HL-60/S4 treated with phorbol 12-myristate 13-acetate at 8.2 ng/mL for 4 days and 3 days (cell line): ENCODE results near the gene SMARCAL1.
"Not testable (repeated sequence)": the region's sequence is repeated elsewhere in the genome, so short reads cannot be mapped to it uniquely, and the experiment has no call there.

Experiments used
- in situ Hi-C: fragments of 300-500 bp; cut with MboI; formaldehyde crosslinking; loops from 2 replicates; pipeline ENCODE4 v1.15.0; 2022; ENCODE audit warnings: low sequenced_read_pairs

SMARCAL1 gene

DNA sequence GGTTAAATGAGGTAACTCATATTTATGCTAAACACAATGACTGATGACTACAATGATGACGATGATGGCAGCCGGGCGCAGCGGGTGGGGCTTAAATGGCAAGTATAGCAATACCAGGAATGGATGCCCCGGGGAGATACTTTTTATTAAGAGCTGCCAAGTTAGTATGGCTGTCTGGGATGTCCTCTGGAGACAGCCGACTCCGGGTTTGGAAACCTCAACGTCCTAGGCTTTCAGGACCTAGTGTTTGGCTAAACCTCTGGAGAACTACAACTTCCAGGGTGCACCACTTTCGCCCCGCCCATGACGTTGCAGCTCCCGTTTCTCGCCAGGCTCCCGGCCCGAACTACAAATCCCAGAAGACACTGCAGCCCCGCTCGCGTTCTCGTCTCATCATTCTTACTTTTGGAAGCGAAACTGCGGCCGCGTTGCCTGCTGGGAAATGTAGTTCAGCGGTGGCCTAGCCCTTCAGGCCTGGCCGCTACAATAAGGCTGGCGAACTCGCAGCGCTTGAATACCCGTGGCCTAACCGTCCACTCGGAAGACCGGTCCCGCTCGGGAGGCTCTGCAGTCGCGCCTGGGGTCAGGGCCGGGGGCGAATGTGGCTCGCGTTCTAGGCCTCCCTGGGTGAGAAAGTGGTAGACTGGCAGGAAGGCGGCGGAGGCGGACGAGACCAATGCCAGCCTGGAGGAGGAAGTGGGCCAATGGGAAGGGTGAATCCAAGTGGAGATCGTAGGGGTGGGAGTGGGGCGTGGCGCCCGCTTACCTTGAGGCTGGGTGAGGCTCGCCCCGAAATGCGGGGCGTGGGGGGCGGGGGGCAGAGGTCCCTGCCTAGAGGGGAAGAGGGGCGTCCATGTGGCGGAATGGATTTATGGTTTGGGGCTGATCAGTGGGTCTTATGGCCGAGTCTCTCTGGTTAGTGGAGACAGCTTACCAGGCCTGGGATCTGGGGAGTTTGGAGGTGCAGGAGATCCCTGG is at the start of gene SMARCAL1:
TSS of gene SMARCAL1 (plus strand) at position 463 of the 978 bp plus-strand sequence. CDS start 2,221 bp downstream, outside the sequence.
- in situ Hi-C loops = loop anchor here (25.0 kb wide), 1 partner anchor 300 kb away; the partner anchor contains the start of gene XRCC5

DNA sequence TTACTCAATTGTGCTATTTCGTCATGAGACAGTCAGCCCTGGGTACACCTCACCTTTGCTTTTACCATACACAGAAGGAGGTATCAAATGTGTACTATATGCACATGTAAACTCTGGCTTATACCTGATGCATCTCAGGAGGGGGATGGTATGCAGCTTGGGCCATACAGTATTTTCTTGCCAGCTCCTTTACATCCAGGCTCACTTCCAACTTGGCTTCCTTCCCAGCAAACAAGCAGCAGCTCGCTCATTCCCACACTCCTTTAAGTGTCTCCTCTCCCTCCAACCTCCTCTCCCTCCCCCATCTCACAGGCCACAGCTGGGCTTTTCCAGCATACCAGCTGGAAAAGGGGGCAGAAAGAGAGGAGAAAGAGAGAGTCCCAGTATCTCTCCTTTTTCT is 49.6 kb upstream of the SMARCAL1 start:
- in situ Hi-C loops = no loop called here

DNA sequence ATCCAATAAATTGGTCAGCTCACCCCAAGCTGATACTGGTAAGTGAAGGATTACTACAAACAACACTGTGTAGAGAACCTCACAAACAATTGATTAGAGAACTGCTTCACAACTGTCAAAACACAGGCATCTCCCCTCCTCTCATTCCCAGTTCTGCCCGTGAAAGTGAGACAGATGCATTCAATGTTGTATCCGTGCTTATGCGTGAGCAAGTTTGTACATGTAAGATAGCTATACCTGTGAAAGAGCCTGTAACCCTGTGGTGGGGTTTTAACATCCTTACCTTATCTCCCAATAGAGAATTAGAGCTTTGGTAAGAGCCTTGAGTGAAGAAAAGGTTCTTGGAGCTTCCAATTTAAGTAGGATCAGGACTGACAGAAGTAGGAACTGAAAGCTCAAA is 49.1 kb upstream of the SMARCAL1 start:
- in situ Hi-C loops = no loop called here

DNA sequence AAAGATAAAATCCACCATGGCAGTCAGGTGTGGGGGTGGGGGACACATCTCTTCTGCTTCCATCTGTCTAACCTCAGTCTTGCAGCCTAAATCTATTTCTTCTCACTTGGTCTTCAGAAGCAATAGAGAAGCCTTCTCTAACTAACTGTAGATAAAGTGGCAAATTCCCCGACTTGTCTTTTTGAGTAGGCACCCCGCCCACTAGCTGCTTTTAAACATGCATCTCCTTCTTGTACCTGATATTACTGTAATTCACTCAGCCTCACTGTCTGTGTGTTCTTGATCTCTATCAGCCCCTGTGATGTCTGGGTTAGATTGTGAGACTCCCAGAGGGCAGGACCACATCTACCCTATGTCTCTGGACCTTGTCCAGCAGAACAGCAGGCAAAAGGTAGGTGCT is 46.8 kb upstream of the SMARCAL1 start:
- in situ Hi-C loops = no loop called here

DNA sequence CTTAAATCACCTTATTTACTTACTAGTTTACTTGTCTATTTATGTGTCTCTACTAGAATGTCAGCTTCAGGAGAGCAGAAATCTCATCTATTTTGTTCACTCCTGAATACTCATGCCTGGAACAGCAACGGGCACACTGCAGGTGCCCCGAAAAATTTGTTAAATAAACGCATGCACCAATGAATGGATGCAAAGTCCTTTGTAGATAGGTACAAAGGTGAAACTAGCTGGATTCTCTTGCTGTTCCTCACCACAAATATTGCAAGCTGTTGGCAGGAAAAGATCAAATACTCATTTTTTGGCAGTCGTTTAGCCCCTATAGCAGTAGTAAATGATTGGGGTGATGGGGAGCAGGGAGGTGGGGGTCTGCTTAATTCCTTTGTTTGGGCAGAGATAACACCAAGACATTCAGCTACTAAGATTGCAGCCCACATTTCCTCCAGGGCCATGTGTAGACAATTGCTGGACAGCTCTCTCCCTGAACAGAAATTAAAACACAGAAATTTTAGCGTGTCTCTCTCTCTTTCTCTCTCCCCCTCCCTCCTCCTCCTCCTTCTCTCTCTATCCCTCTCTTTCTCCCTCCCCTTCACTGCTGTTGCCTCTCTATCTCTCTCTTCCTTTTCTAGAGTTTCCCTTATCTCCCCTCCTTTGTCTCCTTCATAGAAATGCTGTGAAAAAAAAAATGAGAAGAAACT is 45.4 kb upstream of the SMARCAL1 start:
- in situ Hi-C loops = no loop called here

DNA sequence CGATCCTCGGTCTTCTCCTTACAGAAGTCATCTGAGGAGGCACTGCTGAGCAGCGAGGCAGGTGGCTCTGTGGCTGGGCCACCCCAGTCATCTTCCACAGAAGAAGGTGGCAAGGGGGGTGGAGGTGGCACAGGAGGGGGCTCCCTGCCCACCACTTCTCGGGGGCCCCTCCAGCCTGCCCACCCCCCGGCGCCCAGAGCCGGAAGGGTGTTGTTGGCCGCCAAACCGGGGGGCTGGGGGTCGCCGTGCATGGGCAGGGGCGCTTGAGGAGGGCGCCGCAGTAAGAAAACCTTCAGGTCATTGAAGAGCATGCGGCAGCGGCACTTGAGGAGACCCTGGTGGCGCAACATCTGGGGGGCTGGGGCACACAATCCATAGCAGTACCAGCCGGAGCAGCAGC is 42.5 kb upstream of the SMARCAL1 start:
- in situ Hi-C loops = no loop called here

DNA sequence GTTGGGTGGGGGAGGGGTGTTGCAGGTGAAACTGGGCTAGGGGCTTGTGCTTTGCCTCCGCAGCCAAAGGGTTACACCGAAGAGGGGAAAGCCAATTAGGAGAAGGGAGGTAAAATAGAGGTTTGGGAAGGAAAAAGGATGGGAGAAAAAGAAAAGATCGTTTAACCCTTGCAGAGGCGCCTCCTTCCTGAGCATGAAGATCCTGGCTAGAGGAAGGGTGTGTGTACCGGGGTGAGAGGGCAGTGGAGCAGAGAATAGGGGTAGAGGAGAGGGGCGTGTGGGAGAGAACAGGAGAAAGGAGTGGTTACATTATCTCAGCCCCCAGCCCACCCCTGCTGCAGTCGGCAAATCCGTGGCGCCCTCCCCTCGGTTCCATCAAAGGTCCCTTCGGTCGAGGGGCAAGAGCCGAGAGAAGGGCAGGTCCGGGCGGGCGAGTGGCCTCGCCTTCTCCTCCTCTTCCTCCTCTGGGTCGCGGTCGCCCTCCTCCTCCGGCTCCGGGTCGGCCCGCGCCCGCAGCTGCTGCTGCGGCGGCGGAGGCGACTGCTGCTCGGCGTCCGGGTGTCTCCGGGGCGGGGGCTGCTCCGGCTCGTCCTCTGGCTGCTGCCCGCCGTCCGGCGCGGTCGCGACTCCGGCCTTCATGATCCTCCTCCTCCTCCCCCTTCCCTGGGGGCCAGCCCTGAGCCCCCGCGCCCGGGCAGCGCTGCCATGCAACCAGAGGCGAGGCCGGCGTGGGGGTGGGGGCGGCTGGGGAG is 41.1 kb upstream of the SMARCAL1 start:
- in situ Hi-C loops = no loop called here

DNA sequence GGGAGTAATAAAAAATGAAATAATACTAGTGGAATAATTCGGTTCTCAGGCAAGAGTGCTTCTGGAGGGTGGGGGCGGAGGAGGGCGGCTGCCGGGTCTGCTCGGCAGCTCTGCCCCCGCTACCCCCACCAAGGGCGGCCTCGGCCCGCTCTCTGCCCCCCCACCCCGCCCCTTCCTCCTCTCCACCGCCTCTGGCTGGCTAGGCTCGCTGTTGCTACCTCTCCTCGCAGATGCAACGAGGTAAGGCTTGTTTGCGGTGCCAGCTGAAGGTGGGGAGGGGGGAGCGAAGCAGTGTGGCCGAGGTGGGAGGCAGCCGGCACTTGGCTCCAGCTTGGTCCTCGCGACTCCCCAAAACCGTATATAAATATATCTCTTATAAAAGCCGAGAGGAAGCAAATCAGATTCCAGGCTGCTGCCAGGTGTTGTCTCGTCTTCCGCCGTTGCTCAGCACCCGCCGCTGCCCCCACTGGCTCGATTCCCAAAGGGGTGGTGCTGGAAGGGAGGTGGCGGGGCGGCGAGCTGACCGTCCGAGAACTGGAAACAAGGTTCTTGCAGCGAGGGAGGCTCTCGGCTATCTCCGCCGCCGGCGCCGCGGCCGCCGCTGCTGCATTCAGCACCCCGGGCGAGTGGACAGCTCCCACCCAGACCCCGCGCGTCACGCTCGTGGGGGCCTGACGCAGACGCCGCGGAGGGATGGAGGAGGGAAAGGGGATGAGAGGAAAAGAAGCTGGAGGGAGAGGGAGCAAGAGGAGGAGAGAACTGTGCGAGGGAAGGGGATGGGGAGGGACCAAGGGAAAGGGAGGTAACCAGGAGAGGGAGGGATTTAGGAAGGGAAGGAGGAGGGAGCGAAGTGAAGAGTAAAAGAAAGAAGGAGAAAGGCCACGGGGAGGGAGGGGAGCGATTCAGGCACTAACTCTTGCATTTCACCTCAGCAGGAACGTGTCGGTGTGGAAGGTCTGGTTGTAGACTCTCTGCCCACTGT is 40.3 kb upstream of the SMARCAL1 start, which contains the start of gene MARCHF4:
TSS of gene MARCHF4 (minus strand) at position 763 of the 982 bp plus-strand sequence. CDS start 2,223 bp downstream, outside the sequence.
- in situ Hi-C loops = no loop called here

DNA sequence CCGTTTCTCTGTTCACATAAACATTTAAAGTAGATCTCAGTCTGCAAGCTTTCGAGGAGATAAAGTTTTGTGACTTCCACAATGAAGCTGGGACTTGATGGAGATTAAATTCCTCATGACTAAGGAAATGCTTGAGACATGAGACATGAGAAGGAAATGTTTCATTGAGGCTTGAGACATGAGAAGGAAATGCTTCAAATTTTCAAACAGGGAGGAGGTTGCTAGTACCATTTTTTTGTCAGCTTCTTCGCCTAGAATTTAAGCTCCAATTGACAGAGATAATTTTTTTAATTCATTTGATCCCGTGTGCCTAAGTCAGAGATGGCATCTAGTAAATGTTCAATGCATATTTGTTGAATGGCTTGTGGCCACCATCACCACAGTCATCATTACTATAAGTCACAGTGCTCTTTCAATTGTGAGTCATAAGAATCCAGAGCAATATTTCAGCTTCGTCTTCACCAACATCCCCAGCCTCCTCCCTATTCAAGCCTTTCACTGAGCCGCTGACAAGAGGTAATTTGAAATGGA is 39.5 kb upstream of the SMARCAL1 start:
- in situ Hi-C loops = no loop called here

DNA sequence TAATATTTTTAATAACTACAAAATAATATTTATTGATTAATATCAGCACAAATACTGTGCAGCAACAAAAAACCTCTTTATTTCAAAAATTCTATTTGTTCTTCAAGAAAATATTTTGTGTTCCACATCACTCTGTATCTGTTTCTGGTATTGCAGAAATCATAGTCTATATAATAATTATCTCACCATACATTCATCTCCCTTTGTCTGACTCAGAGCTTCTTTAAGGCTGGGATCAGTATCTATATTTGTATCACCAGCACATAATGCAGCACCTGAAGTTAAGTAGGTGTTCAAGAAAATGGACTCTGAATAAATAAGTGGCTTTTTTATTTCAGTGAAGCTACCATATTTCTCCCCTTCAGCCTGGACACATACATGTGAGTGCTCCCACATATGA is 38.4 kb upstream of the SMARCAL1 start:
- in situ Hi-C loops = no loop called here

DNA sequence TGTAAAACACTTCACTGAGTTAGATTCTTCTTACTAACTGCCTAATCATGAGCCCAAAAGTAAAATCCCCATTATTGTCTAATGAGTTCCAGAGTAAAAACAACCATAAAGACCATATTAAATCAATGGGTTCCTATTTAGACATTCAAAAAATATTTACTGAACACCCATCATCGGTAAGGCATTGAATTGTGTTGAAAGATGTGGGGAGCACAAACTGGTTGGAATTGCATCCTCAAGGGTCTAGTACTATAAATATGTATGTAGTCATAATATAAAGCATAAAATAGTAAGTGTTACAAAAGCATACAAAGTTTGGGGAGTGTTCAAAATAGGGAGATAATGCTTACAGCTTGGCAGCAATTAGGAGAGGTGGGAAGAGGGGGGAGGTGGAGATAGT is 37.0 kb upstream of the SMARCAL1 start:
- in situ Hi-C loops = no loop called here

DNA sequence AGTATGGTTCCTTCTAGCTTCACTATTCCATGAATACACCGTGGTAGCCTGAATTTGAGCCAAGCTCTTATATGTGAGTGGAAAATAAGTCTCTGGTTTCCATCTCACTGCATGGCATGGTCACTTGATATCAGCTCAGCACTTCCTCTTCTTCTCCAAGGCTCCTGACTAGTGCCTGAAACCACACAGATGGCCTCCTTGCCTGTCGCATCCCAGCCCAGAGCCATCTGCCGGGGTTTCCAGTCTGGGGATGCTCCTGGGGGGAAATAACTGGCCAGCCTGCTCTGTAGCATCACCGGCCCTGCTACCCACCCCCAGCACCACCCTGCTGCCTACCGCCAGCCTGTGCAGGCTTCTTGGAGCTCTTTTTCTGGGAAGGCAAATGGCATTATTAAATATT is 32.3 kb upstream of the SMARCAL1 start:
- in situ Hi-C loops = no loop called here

DNA sequence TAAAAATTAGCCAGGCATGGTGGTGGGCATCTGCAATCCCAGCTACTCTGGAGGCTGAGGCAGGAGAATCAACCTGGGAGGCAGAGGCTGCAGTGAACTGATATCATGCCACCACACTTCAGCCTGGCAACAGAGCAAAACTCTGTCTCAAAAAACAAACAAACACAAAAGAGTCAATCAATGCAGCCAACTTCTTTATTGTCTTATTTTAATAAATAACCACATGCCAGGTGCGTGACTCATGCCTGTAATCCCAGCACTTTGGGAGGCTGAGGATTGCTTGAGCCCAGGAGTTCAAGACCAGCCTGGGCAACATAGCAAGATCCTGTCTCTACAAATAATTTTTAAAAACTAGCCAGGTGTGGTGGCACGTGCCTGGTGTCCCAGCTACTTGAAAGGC is 27.9 kb upstream of the SMARCAL1 start:
- in situ Hi-C loops = not testable (repeated sequence)

DNA sequence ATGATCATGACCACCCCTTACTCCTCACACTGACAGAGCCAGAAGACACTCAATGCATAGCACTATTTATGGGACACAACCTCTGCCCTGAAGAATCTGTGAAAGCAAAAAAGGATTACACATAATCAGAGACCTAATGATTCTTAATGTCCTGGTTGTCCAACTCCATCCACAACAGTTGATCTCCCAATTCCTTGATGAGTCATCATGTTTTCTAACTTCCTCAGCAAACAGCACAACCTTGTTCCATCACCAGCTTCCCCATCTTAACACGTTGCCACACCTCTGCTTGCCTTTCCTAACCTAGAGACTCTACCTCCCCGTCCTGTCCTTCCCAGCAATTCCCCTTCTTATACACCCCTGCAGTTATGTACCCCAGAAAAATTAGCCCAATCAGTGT is 26.8 kb upstream of the SMARCAL1 start:
- in situ Hi-C loops = no loop called here

DNA sequence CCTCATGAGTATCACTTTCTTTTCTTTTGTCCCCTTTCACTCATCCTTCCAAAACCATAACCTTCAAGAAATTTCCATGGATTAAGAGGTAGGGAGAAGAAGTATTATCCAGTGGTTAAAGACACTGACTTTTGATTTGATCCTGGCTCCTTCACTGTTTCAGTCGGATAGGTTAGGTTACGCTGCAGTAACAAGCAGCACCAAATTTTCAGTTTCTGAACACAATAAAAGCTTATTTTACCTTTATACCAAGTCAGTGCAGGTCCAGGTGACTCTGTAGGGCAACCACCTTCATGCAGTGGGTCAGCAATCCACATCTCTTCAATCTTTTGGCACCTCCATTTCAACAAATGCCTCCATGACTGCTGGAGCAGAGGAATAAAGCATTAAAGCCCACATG is 25.0 kb upstream of the SMARCAL1 start:
- in situ Hi-C loops = no loop called here

DNA sequence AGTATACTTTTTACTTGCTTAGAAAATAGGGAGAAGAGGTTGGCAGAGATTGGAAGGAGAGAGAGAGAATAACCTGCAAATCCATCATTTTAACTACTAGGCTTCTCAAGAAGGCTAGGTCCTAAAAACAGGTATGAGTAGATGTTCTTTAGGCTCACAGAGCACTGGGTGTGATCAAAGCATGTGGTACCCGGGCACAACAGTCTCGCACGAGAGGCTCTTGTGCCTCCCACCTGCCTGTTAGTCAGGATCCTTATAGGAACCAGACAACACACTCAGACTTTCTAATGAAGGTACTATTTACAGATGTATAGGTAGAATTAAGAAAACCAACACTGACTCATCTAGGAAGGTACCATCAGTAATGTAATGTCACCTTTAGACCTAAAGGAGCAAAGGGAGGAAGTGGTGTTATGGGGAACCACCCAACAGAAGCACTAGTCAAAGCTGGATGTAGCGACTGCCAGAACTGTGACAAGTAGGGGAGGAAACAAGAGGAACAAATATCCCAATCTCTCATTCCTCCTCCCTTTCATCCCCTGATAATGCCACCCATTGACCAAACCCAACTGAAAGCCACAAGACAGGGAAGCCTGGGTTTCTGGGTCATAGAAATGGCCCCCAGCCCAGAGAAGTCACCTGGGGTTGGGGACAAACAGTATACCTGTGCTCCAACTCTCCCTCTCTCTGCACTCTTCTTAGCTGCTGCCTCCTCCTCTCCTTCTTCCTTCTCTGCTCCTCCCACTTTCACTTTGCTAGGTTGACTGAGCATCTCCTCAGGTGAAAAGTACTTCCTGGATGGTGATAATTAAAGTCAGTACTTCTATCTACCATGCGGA is 24.0 kb upstream of the SMARCAL1 start:
- in situ Hi-C loops = no loop called here

DNA sequence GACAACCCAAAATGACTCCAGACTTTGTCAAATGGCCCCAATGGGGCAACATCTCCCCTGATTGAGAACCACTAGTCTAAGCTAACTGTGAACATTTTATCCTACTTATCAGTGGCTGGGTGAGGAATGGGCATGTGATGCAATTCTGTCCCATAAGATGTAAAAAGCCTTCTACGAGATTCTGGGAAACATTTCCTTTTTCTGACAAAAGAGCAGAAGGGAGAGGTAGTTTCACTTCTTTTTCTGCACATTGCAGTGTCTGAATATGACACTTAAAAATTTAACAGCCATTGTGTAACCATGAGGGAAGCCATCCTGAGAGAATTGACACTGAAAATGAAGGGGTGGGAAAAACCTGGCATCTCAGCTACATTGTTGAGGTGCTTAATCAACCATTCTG is 22.7 kb upstream of the SMARCAL1 start:
- in situ Hi-C loops = no loop called here

DNA sequence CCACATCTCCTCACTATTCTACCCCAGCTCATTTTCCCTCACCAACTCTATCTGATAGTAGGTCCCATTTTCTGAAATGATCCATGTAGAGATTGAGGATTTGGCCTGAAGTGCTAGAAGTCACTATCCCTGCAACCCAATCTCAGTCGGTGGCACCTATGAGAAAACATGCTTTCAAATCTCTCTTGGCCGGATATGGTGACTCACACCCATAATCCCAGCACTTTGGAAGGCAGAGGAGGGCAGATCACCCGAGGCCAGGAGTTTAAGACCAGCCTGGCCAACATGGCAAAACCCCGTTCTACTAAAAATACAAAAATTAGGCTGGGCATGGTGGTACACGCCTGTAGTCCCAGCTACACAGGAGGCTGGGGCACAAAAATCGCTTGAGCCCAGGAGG is 20.9 kb upstream of the SMARCAL1 start:
- in situ Hi-C loops = no loop called here
